K562 (cell line): ENCODE measurements around the gene NRG3. TPM values are rescaled to one million over a fixed set of nuclear protein-coding genes. Genes with fewer than 3 reads are reported as not detected.

ENCODE experiments used
- ATAC-seq: fragments of 200-7000 bp; cut with Tn5 transposase; 3 replicates; pipeline ENCODE4 v1.9.1; 2020; ENCODE audit warnings: moderate library complexity
- BruUV-seq: library from RNA; stranded (reverse); fragments of 400-500 nt; replicated peaks from 2 replicates; lab custom pipeline; 2021; lab: Mats Ljungman, UMichigan
- CTCF ChIA-PET: fragments of 300-600 bp; formaldehyde crosslinking; extraction: SDS; loops from one replicate; lab custom pipeline; 2021; ENCODE audit warnings: low intra/inter-chr PET ratio; lab: Yijun Ruan, JAX
- POLR2A ChIA-PET: fragments of 300-600, 350-650 bp; sonication (Branson Sonifier 250); formaldehyde crosslinking; extraction: SDS; loops from one replicate; lab custom pipeline; 2021; ENCODE audit warnings: antibody characterized with exemption, inconsistent platforms; lab: Yijun Ruan, JAX
- DNase-seq, 4 experiments: peaks; one replicate each; pipeline versions ENCODE4 v3.0.0 to v3.0.0-alpha.2; 2011 to 2018; ENCODE audit warnings: low spot score in 3 of 4, mixed read lengths in 3 of 4; ENCODE audit errors: extremely low read depth in 1 of 4
- FAIRE-seq: peaks from 2 replicates; lab custom pipeline; 2011; peaks lifted over from hg19 to GRCh38; lab: Jason Lieb, UNC
- H2AFZ ChIP-seq: 2 replicates; pipeline ENCODE4 v1.6.0; 2011; ENCODE audit warnings: low read depth, low read length, control low read depth, inconsistent platforms
- H3K27ac ChIP-seq: fragments of 200-600 bp; 3 replicates; pipeline ENCODE4 v1.8.0; 2011; ENCODE audit warnings: low read depth, mild to moderate bottlenecking, control low read depth, inconsistent platforms, low read length, moderate library complexity, mixed read lengths; ENCODE audit errors: extremely low read depth
- H3K27me3 ChIP-seq, 2 experiments: fragments of 300-600 bp in 1 of 2; 2 replicates in 1 of 2; 3 replicates in 1 of 2; pipeline versions ENCODE4 v1.6.0 to v1.8.0; 2011; ENCODE audit warnings: inconsistent platforms in 2 of 2, low read length in 2 of 2, mild to moderate bottlenecking in 1 of 2, mixed read lengths in 1 of 2, moderate library complexity in 1 of 2; ENCODE audit not compliant: control insufficient read depth in 2 of 2, insufficient read depth in 2 of 2
- H3K36me3 ChIP-seq: fragments of 300-600 bp; 3 replicates; pipeline ENCODE4 v1.8.0; 2011; ENCODE audit warnings: mild to moderate bottlenecking, low read length, inconsistent platforms; ENCODE audit not compliant: control insufficient read depth, insufficient read depth
- H3K4me1 ChIP-seq, 2 experiments: fragments of 200-600 bp in 1 of 2; replicated peaks in 1 of 2; 2 replicates in 1 of 2; 3 replicates in 1 of 2; pipeline versions ENCODE4 v1.5.1 to v1.8.0; 2011; ENCODE audit warnings: inconsistent platforms in 2 of 2, low read length in 2 of 2, mild to moderate bottlenecking in 1 of 2, mixed read lengths in 1 of 2, moderate library complexity in 1 of 2; ENCODE audit not compliant: control insufficient read depth in 2 of 2, insufficient read depth in 2 of 2
- H3K4me2 ChIP-seq: 2 replicates; pipeline ENCODE4 v1.6.1; 2011; ENCODE audit warnings: low read length, control low read depth, inconsistent platforms, mixed read lengths; ENCODE audit not compliant: insufficient read depth
- H3K4me3 ChIP-seq: fragments of 200-600 bp; sonication (generic), shearing (Covaris generic); 2 replicates; pipeline ENCODE4 v1.5.1; 2016; ENCODE audit warnings: control low read depth, inconsistent platforms
- H3K79me2 ChIP-seq: fragments of 200-600 bp; 3 replicates; pipeline ENCODE4 v1.8.0; 2011; ENCODE audit warnings: low read length, inconsistent platforms; ENCODE audit not compliant: control insufficient read depth, insufficient read depth
- H3K9ac ChIP-seq, 2 experiments: 2 replicates each; pipeline versions ENCODE4 v1.6.0 to v1.6.1; 2011; ENCODE audit warnings: low read depth in 2 of 2, low read length in 2 of 2, control low read depth in 1 of 2, inconsistent platforms in 1 of 2, mild to moderate bottlenecking in 1 of 2, mixed read lengths in 1 of 2; ENCODE audit not compliant: insufficient read depth in 1 of 2
- H3K9me1 ChIP-seq: one replicate; pipeline ENCODE4 v1.6.0; 2011; ENCODE audit warnings: inconsistent platforms, mild to moderate bottlenecking, low read length, moderate library complexity; ENCODE audit not compliant: control insufficient read depth, insufficient read depth
- H3K9me3 ChIP-seq: replicated peaks from 2 replicates; pipeline ENCODE4 v1.5.1; 2011; ENCODE audit warnings: low read depth, low read length, inconsistent platforms; ENCODE audit not compliant: control insufficient read depth, insufficient read depth
- H4K20me1 ChIP-seq: replicated peaks from 2 replicates; pipeline ENCODE4 v1.6.1; 2011; ENCODE audit warnings: low read length, inconsistent platforms, mixed read lengths; ENCODE audit not compliant: control insufficient read depth, insufficient read depth
- HDAC8 ChIP-seq: fragments of 450-650 bp; IDR thresholded peaks from 2 replicates; pipeline ENCODE4 v1.6.1; 2016; ENCODE audit warnings: mild to moderate bottlenecking, missing genetic modification characterization, moderate library complexity, missing compliant biosample characterization
- KAT8 ChIP-seq: fragments of 450-650 bp; IDR thresholded peaks from 2 replicates; pipeline ENCODE4 v1.6.1; 2016; ENCODE audit warnings: low read depth, mild to moderate bottlenecking
- KLF13 ChIP-seq: fragments of 450-650 bp; IDR thresholded peaks from 2 replicates; pipeline ENCODE4 v1.6.1; 2016; ENCODE audit warnings: missing genetic modification characterization, low read depth, mild to moderate bottlenecking, missing compliant biosample characterization, moderate library complexity, borderline replicate concordance
- PKNOX1 ChIP-seq: fragments of 450-650 bp; IDR thresholded peaks from 2 replicates; pipeline ENCODE4 v1.6.1; 2016
- SIN3B ChIP-seq: fragments of 450-650 bp; IDR thresholded peaks from 2 replicates; pipeline ENCODE4 v1.6.1; 2017; ENCODE audit warnings: low read depth, mild to moderate bottlenecking, moderate library complexity
- ZNF124 ChIP-seq: sonication (generic); formaldehyde crosslinking; IDR thresholded peaks from 2 replicates; pipeline ENCODE4 v1.8.1; 2022; ENCODE audit warnings: missing genetic modification reagents
- WGBS: fragments of 100-300 bp; shearing (Covaris generic); methylation state at CpG from one replicate; pipeline ENCODE4 v1.1.6; 2016; ENCODE audit warnings: low coverage, mixed read lengths; ENCODE audit not compliant: insufficient coverage; ENCODE audit errors: missing lambda C conversion rate; 5-methylcytosine and 5-hydroxymethylcytosine counted together
- in situ Hi-C: fragments of 300-500 bp; cut with MboI; formaldehyde crosslinking; loops from 4 replicates; pipeline ENCODE4 v1.15.0; 2018; ENCODE audit warnings: inconsistent platforms, mixed read lengths
- intact Hi-C: fragments of 100-400 bp; cut with micrococcal nuclease; formaldehyde crosslinking; loops from 2 replicates; pipeline ENCODE4 v1.14.2; 2022
- polyA plus RNA-seq, 8 experiments: library from polyadenylated mRNA; depleted of rRNA in 4 of 8; stranded (reverse) in 5 of 8; unstranded in 3 of 8; fragments of >200 nt; fragmentation: Nextera tagmentation in 2 of 8; fragmentation: Illumina TruSeq in 1 of 8; extraction: Ambion mirVana in 2 of 8; extraction: Trizol in 1 of 8; gene quantifications; 2 replicates each; pipeline versions ENCODE4 v1.2.1 to v1.2.3, GENCODE V29; 2011 to 2014; ENCODE audit warnings: inconsistent platforms in 1 of 8, missing spikeins in 1 of 8
- total RNA-seq, 7 experiments: library from RNA; depleted of rRNA in 6 of 7; stranded (reverse); fragments of >200 nt in 6 of 7; fragmentation: Illumina TruSeq in 2 of 7; extraction: Trizol in 2 of 7; gene quantifications; 2 replicates each; pipeline versions ENCODE4 v1.2.1 to v1.2.3, GENCODE V29; 2011 to 2021; ENCODE audit warnings: low replicate concordance in 1 of 7
- TF ChIP-seq, protein P1 (sequence below): fragments of 250-450 bp; sonication (Bioruptor Pico); IDR thresholded peaks from 2 replicates; pipeline ENCODE4 v1.8.0; 2022; ENCODE audit warnings: moderate library complexity, mild to moderate bottlenecking, inconsistent platforms

Gene NRG3
- total and polyA plus RNA-seq, 9 of the 15 experiments (the other 6 are each of a cell fraction or from before 2014, with no cell fraction given), result not detected

DNA sequence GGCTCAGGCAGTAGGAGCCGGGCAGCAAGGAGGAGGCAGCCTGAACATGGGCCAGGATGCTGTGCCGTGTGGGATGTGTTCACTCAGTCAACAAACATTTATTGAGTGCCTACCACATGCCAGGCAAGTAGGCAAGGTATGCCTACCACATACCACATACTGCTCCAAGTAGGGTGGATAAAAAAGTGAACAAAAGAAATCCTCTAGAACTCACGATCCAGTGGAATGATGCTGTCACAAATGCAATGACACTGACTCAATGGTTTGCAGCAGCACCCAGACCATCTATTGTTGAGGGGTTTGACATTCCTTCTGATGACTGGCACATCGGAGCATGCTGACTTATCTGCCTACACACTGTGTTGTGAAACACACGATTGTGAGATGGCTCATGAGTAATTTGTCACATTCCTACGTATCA lies 413.5 kb downstream of the NRG3 start:
- Histone ChIP-seq H3K36me3 (no peaks in the 10 kb centered on the region), H3K4me3 (no peak overlapping the region), H3K4me1 (no peaks in the 10 kb centered on the region), H3K27me3 (no peaks in the 10 kb centered on the region), H2AFZ (no peak overlapping the region), H3K27ac (no peak overlapping the region), H3K79me2 (no peaks in the 10 kb centered on the region), H3K4me2 (no peak overlapping the region), H4K20me1 (no peaks in the 10 kb centered on the region), H3K9me1 (no peaks in the 10 kb centered on the region), H3K9ac (no peak overlapping the region), H3K9me3 (no peaks in the 10 kb centered on the region; the same call in 1 of the 2 replicates)
- BruUV-seq, result no TSS peak
- ATAC-seq, result no peak
- FAIRE-seq, result no peak
- under 1% methylated on average over 6 of the region's 6 CpGs for WGBS
- intact Hi-C loops, result no loop called here
- POLR2A ChIA-PET, result no interaction called here
- in situ Hi-C loops, result no loop called here
- TF ChIP-seq, protein P1, sequence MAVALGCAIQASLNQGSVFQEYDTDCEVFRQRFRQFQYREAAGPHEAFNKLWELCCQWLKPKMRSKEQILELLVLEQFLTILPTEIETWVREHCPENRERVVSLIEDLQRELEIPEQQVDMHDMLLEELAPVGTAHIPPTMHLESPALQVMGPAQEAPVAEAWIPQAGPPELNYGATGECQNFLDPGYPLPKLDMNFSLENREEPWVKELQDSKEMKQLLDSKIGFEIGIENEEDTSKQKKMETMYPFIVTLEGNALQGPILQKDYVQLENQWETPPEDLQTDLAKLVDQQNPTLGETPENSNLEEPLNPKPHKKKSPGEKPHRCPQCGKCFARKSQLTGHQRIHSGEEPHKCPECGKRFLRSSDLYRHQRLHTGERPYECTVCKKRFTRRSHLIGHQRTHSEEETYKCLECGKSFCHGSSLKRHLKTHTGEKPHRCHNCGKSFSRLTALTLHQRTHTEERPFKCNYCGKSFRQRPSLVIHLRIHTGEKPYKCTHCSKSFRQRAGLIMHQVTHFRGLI, result no peak
- TF ChIP-seq KLF13 (tag), result no peak
- no peak for TF ChIP-seq HDAC8 (tag)
- no peak for TF ChIP-seq PKNOX1
- no peak for TF ChIP-seq SIN3B
- TF ChIP-seq ZNF124, result no peak
- no peak for TF ChIP-seq KAT8
- CTCF ChIA-PET, result no interaction called here
- DNase-seq, result no peak
